HUES48 (cell line): Measurements from ENCODE around the gene PHACTR1.

Source experiments
- H3K27ac ChIP-seq: one replicate; pipeline ENCODE4 v1.7.0; 2013; ENCODE audit warnings: low read depth, low read length, inconsistent platforms
- H3K27me3 ChIP-seq: 2 replicates; pipeline ENCODE4 v1.6.1; 2013; ENCODE audit warnings: mild to moderate bottlenecking, low read length; ENCODE audit not compliant: control insufficient read depth, insufficient read depth
- H3K36me3 ChIP-seq: 2 replicates; pipeline ENCODE4 v1.6.1; 2013; ENCODE audit warnings: low read length; ENCODE audit not compliant: control insufficient read depth, insufficient read depth
- H3K4me1 ChIP-seq: 2 replicates; pipeline ENCODE4 v1.6.1; 2013; ENCODE audit warnings: mild to moderate bottlenecking, low read length; ENCODE audit not compliant: control insufficient read depth, insufficient read depth
- H3K4me3 ChIP-seq: 2 replicates; pipeline ENCODE4 v1.5.1; 2013; ENCODE audit warnings: mild to moderate bottlenecking, low read depth, low read length
- H3K9ac ChIP-seq: 2 replicates; pipeline ENCODE4 v1.6.1; 2013; ENCODE audit warnings: mild to moderate bottlenecking, low read depth, low read length, moderate library complexity
- H3K9me3 ChIP-seq: 2 replicates; pipeline ENCODE4 v1.6.1; 2013; ENCODE audit warnings: low read length; ENCODE audit not compliant: control insufficient read depth, insufficient read depth

The PHACTR1 gene

GRCh38 chr6:12818324-12818723 lies 101.8 kb downstream of the PHACTR1 start:
- Histone ChIP-seq H3K27ac (no peak overlapping the region), H3K4me3 (no peak overlapping the region), H3K36me3 (no peaks in the 10 kb centered on the region), H3K4me1 (no peaks in the 10 kb centered on the region; the same call in 1 of the 2 replicates), H3K9me3 (no peaks in the 10 kb centered on the region), H3K9ac (no peak overlapping the region), H3K27me3 (no peaks in the 10 kb centered on the region)

- no peak overlapping the region for H3K27ac ChIP-seq
- no peak overlapping the region for H3K9ac ChIP-seq
- no peaks in the 10 kb centered on the region for H3K36me3 ChIP-seq
- no peaks in the 10 kb centered on the region for H3K27me3 ChIP-seq
- H3K4me3 ChIP-seq = no peak overlapping the region
- H3K9me3 ChIP-seq = no peaks in the 10 kb centered on the region
- peaks cover 12% of the 10 kb centered on the region; the same call in 1 of the 2 replicates for H3K4me1 ChIP-seq
These were observed 107.3 kb downstream of the PHACTR1 start for GRCh38 chr6:12823847-12824246.

GRCh38 chr6:12826584-12826983 lies 110.0 kb downstream of the PHACTR1 start:
- no peak overlapping the region for H3K4me3 ChIP-seq
- H3K4me1 ChIP-seq = peaks cover 12% of the 10 kb centered on the region; the same call in 1 of the 2 replicates
- no peak overlapping the region for H3K9ac ChIP-seq
- H3K27me3 ChIP-seq = no peaks in the 10 kb centered on the region
- no peaks in the 10 kb centered on the region for H3K36me3 ChIP-seq
- H3K27ac ChIP-seq = no peak overlapping the region
- H3K9me3 ChIP-seq = no peaks in the 10 kb centered on the region

GRCh38 chr6:12827921-12828320 lies 111.4 kb downstream of the PHACTR1 start:
- no peaks in the 10 kb centered on the region for H3K9me3 ChIP-seq
- H3K36me3 ChIP-seq = no peaks in the 10 kb centered on the region
- no peak overlapping the region for H3K27ac ChIP-seq
- H3K4me1 ChIP-seq = peaks cover 12% of the 10 kb centered on the region
- no peak overlapping the region for H3K4me3 ChIP-seq
- H3K27me3 ChIP-seq = no peaks in the 10 kb centered on the region
- no peak overlapping the region for H3K9ac ChIP-seq

GRCh38 chr6:12832226-12832735 lies 115.7 kb downstream of the PHACTR1 start:
- Histone ChIP-seq H3K4me3 (no peak overlapping the region), H3K9me3 (peaks cover under 1% of the 10 kb centered on the region; the same call in 1 of the 2 replicates), H3K27me3 (no peaks in the 10 kb centered on the region), H3K9ac (no peak overlapping the region), H3K27ac (no peak overlapping the region), H3K4me1 (no peaks in the 10 kb centered on the region; the same call in 1 of the 2 replicates), H3K36me3 (no peaks in the 10 kb centered on the region)

GRCh38 chr6:12836009-12836408 lies 119.4 kb downstream of the PHACTR1 start:
- no peaks in the 10 kb centered on the region for H3K27me3 ChIP-seq
- H3K27ac ChIP-seq = no peak overlapping the region
- no peaks in the 10 kb centered on the region for H3K36me3 ChIP-seq

GRCh38 chr6:12841619-12842018 lies 125.1 kb downstream of the PHACTR1 start:
- Histone ChIP-seq H3K9me3 (peaks cover 5% of the 10 kb centered on the region; the same call in 1 of the 2 replicates), H3K36me3 (no peaks in the 10 kb centered on the region), H3K4me1 (peaks cover 25% of the 10 kb centered on the region), H3K27me3 (no peaks in the 10 kb centered on the region), H3K4me3 (no peak overlapping the region), H3K9ac (no peak overlapping the region), H3K27ac (no peak overlapping the region)

More at GRCh38 chr6:12836009-12836408, 119.4 kb downstream of the PHACTR1 start:
- Histone ChIP-seq H3K9ac (no peak overlapping the region), H3K9me3 (peaks cover 5% of the 10 kb centered on the region; the same call in 1 of the 2 replicates), H3K4me3 (no peak overlapping the region), H3K4me1 (peaks cover 8% of the 10 kb centered on the region; the same call in 1 of the 2 replicates)

GRCh38 chr6:12842114-12842513 lies 125.5 kb downstream of the PHACTR1 start:
- H3K4me1 ChIP-seq = peaks cover 25% of the 10 kb centered on the region
- H3K4me3 ChIP-seq = no peak overlapping the region
- no peak overlapping the region for H3K27ac ChIP-seq
- no peaks in the 10 kb centered on the region for H3K27me3 ChIP-seq
- H3K9ac ChIP-seq = no peak overlapping the region
- peaks cover 5% of the 10 kb centered on the region; the same call in 1 of the 2 replicates for H3K9me3 ChIP-seq
- H3K36me3 ChIP-seq = no peaks in the 10 kb centered on the region

GRCh38 chr6:12842658-12843057 lies 126.1 kb downstream of the PHACTR1 start:
- peaks cover 25% of the 10 kb centered on the region for H3K4me1 ChIP-seq
- H3K27ac ChIP-seq = no peak overlapping the region
- H3K4me3 ChIP-seq = no peak overlapping the region
- H3K36me3 ChIP-seq = no peaks in the 10 kb centered on the region
- no peak overlapping the region for H3K9ac ChIP-seq
- peaks cover 1% of the 10 kb centered on the region; the same call in 1 of the 2 replicates for H3K9me3 ChIP-seq
- no peaks in the 10 kb centered on the region for H3K27me3 ChIP-seq

GRCh38 chr6:12844284-12845223 lies 128.0 kb downstream of the PHACTR1 start:
- Histone ChIP-seq H3K4me3 (no peak overlapping the region), H3K9ac (no peak overlapping the region), H3K36me3 (no peaks in the 10 kb centered on the region), H3K4me1 (peaks cover 34% of the 10 kb centered on the region), H3K9me3 (no peaks in the 10 kb centered on the region), H3K27ac (no peak overlapping the region), H3K27me3 (no peaks in the 10 kb centered on the region)
